ENCODE measurements around the gene ASMT. TPM values are rescaled to one million over a fixed set of nuclear protein-coding genes. Genes with fewer than 3 reads are reported as not detected.
"Not testable (repeated sequence)": the region's sequence is repeated elsewhere in the genome, so short reads cannot be mapped to it uniquely, and the experiment has no call there.

ASMT gene
- total RNA-seq, 4 donors from 2014 or later = 1.4 TPM; not detected in 3

- H3K4me3 ChIP-seq = no peak overlapping the region
- H3K9me3 ChIP-seq = no peaks in the 10 kb centered on the region
- H3K4me1 ChIP-seq = no peaks in the 10 kb centered on the region
- no peak overlapping the region for H3K27ac ChIP-seq
- ATAC-seq = no peak
- TF ChIP-seq POLR2A (IDR thresholded peaks at IDR 0.05) = no peak
- no peak for TF ChIP-seq EP300 (IDR thresholded peaks at IDR 0.05)
- WGBS, 2 donors (ENCODE audit: low coverage in 1 of 2) = 82 to 87% methylated on average over 12 to 13 of the region's 14 CpGs
- no peaks in the 10 kb centered on the region for H3K27me3 ChIP-seq
- H3K36me3 ChIP-seq = no peaks in the 10 kb centered on the region
These were observed 62.0 kb downstream of the ASMT start for GRCh38 chrX:1676866-1677265.

DNA sequence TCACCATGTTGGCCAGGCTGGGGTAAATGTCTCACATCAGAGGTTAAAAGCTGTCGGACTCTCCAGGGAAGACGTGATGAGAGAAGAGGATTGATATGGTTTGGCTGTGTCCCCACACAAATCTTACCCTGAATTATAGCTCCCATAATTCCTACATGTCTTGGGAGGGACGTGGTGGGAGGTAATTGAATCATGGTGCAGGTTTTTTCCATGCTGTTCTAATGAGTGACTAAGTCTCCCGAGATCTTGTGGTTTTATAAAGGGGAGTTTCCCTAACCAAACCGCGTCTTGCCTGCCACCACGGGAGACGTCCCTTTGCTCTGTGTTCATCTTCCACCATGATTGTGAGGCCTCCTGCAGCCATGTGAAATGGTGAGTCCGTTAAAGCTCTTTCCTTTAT, 64.4 kb downstream of the ASMT start:
- ATAC-seq = no peak
- Histone ChIP-seq H3K27ac (no peak overlapping the region), H3K9me3 (no peaks in the 10 kb centered on the region), H3K4me1 (no peaks in the 10 kb centered on the region), H3K4me3 (no peak overlapping the region), H3K27me3 (peaks cover under 1% of the 10 kb centered on the region), H3K36me3 (no peaks in the 10 kb centered on the region)
- 46 to 71% methylated on average over 8 to 9 of the region's 9 CpGs for WGBS, 2 donors (ENCODE audit: low coverage in 1 of 2)
- TF ChIP-seq POLR2AphosphoS5 (IDR thresholded peaks at IDR 0.05) (no peak), EP300 (IDR thresholded peaks at IDR 0.05) (no peak), POLR2A (IDR thresholded peaks at IDR 0.05) (no peak), CTCF (IDR thresholded peaks at IDR 0.05) (no peak)

DNA sequence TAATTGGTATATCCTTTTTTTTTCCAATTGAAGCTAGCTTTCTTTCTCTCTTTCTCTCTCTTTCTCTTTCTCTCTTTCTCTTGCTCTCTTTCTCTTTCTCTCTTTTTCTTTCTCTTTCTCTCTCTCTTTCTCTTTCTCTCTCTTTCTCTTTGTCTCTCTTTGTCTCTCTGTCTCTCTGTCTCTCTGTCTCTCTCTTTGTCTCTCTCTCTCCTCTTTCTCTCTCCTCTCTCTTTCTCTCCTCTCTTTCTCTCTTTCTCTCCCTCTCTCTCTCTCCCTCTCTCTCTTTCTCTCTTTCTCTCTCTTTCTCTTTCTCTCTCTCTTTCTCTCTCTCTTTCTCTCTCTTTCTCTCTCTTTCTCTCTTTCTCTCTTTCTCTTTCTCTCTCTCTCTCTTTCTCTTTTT, 66.6 kb downstream of the ASMT start:
- no peak for ATAC-seq
- TF ChIP-seq EP300 (IDR thresholded peaks at IDR 0.05) (no peak), POLR2AphosphoS5 (IDR thresholded peaks at IDR 0.05) (no peak), POLR2A (IDR thresholded peaks at IDR 0.05) (no peak), CTCF (IDR thresholded peaks at IDR 0.05) (no peak)
- H3K4me3 ChIP-seq = no peak overlapping the region
- H3K27me3 ChIP-seq = peaks cover 4% of the 10 kb centered on the region
- H3K36me3 ChIP-seq = no peaks in the 10 kb centered on the region
- no peaks in the 10 kb centered on the region for H3K4me1 ChIP-seq
- H3K27ac ChIP-seq = no peak overlapping the region
- H3K9me3 ChIP-seq = no peaks in the 10 kb centered on the region

- not testable (repeated sequence) for H3K4me1 ChIP-seq, H3K4me3 ChIP-seq, ATAC-seq, H3K36me3 ChIP-seq, H3K27ac ChIP-seq, H3K27me3 ChIP-seq, H3K9me3 ChIP-seq
These were observed 67.0 kb downstream of the ASMT start for GRCh38 chrX:1681856-1682255.

GRCh38 chrX:1682501-1682900, 67.6 kb downstream of the ASMT start:
- H3K27ac ChIP-seq, H3K9me3 ChIP-seq, H3K4me1 ChIP-seq, ATAC-seq, H3K36me3 ChIP-seq, H3K4me3 ChIP-seq, H3K27me3 ChIP-seq: not testable (repeated sequence)
- 88 to 96% methylated on average over 1 to 4 of the region's 4 CpGs for WGBS, 2 donors (ENCODE audit: low coverage in 1 of 2)

GRCh38 chrX:1684883-1685282, 70.0 kb downstream of the ASMT start:
- H3K4me3 ChIP-seq, ATAC-seq, H3K27me3 ChIP-seq, H3K4me1 ChIP-seq, H3K36me3 ChIP-seq, H3K27ac ChIP-seq, H3K9me3 ChIP-seq: not testable (repeated sequence)
- 36 to 81% methylated on average over 3 of the region's 8 CpGs for WGBS, 2 donors (ENCODE audit: low coverage in 1 of 2)

DNA sequence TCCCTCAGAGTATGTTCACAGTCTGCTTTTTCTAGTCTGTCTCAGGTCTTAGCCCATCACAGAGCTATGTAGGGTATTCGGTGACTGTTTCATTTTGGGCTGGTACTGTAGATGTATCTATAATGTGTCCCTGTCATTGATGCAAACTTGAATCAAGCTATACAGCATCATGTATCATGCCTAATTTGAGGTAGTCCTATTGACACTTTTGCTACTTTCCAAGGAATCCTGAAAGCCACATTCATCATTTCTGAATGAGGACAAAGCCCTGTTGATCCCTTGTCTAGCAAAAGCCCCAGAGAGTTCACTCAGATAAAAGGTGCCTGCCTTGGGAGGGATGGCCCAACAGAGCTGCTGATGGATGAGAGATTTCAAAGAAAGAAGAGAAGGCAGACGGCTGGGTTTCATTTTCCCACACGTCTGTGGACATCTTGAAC, 70.6 kb downstream of the ASMT start:
- 100% methylated on average over 1 of the region's 3 CpGs for WGBS, 2 donors (ENCODE audit: low coverage in 1 of 2)
- H3K9me3 ChIP-seq, H3K36me3 ChIP-seq, H3K27ac ChIP-seq, ATAC-seq, H3K4me1 ChIP-seq, H3K27me3 ChIP-seq, H3K4me3 ChIP-seq: not testable (repeated sequence)

DNA sequence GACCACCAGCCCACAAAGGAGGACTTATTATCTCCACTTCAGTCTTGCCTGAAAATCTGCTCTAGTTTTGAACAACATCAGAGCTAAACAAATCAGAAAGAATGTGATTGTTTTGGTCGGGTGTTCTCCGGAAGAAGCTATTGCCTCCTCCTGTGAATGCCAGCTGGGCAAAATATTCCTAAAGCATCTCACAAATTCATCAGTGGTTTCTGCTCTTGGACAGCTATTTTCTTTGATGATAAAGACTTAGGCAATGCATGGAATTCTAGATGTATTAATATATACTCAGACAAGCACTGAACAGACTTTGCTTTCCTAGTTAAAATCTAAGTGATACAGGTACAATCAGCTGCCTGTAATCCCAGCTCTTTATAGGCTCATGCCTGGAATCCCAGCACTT, 71.8 kb downstream of the ASMT start:
- Histone ChIP-seq H3K4me1 (no peaks in the 10 kb centered on the region), H3K36me3 (no peaks in the 10 kb centered on the region), H3K9me3 (no peaks in the 10 kb centered on the region), H3K27me3 (peaks cover 8% of the 10 kb centered on the region), H3K27ac (no peak overlapping the region), H3K4me3 (no peak overlapping the region)
- ATAC-seq = no peak
- 40% methylated on average over 2 of the region's 2 CpGs; no CpG with 5 or more reads in 1 of the 2 donors for WGBS, 2 donors (ENCODE audit: low coverage in 1 of 2)
- no peak for TF ChIP-seq CTCF (IDR thresholded peaks at IDR 0.05)
- no peak for TF ChIP-seq POLR2A (IDR thresholded peaks at IDR 0.05)
- TF ChIP-seq EP300 (IDR thresholded peaks at IDR 0.05) = no peak
- TF ChIP-seq POLR2AphosphoS5 (IDR thresholded peaks at IDR 0.05) = no peak
